ENCODE data around the gene PRPF19. TPM values are rescaled to one million over a fixed set of nuclear protein-coding genes. Genes with fewer than 3 reads are reported as not detected.

The PRPF19 gene
- polyA plus RNA-seq, 1 donor (not counting 4 experiments of a cell fraction or from before 2014, with no cell fraction given): 35.4 TPM

- H3K9me3 ChIP-seq (ENCODE audit: control insufficient read depth, low read depth, low read length): no peaks in the 10 kb centered on the region
- H3K79me2 ChIP-seq (ENCODE audit: control insufficient read depth, insufficient read depth, low read length): no peaks in the 10 kb centered on the region
- no peak overlapping the region for H3K9ac ChIP-seq (ENCODE audit: control insufficient read depth, extremely low read depth, insufficient read depth, low read length)
- FAIRE-seq (no peak), DNase-seq (ENCODE audit: low read depth, low spot score) (no peak)
- no peak overlapping the region for H3K4me3 ChIP-seq (ENCODE audit: control insufficient read depth in 2 of 3, extremely low read depth in 1 of 3, insufficient read depth in 2 of 3, low read depth in 1 of 3, low read length in 3 of 3)
- no peaks in the 10 kb centered on the region for H3K4me1 ChIP-seq (ENCODE audit: control insufficient read depth, extremely low read depth, insufficient read depth, low read length)
- H2AFZ ChIP-seq (ENCODE audit: control insufficient read depth, low read length): no peak overlapping the region
- TF ChIP-seq EZH2 (IDR thresholded peaks at IDR 0.05; ENCODE audit: low read length): no peak
- TF ChIP-seq CTCF (optimal IDR thresholded peaks at IDR 0.05 in 1 of 3, IDR thresholded peaks at IDR 0.05 in 1 of 3, conservative IDR thresholded peaks at IDR 0.05 in 1 of 3; ENCODE audit: extremely low read depth in 1 of 3, insufficient read depth in 2 of 3, low read length in 3 of 3): no peak
- H3K27me3 ChIP-seq (ENCODE audit: control insufficient read depth, extremely low read depth, insufficient read depth, low read length): no peaks in the 10 kb centered on the region
- H3K9me1 ChIP-seq (ENCODE audit: control insufficient read depth, extremely low read depth, insufficient read depth, low read length): no peaks in the 10 kb centered on the region
- dilution Hi-C loops (cut with MboI; ENCODE audit: extremely low pct_ligation_motif_present, low sequenced_read_pairs): no loop called here
- no peaks in the 10 kb centered on the region for H3K36me3 ChIP-seq (ENCODE audit: control insufficient read depth in 2 of 2, extremely low read depth in 1 of 2, insufficient read depth in 2 of 2, low read length in 2 of 2)
- H4K20me1 ChIP-seq (ENCODE audit: control insufficient read depth, extremely low read depth, insufficient read depth, low read length): no peaks in the 10 kb centered on the region
- H3K27ac ChIP-seq (ENCODE audit: control insufficient read depth, insufficient read depth, low read length): no peak overlapping the region
- H3K4me2 ChIP-seq (ENCODE audit: control insufficient read depth, extremely low read depth, insufficient read depth, low read depth, low read length): no peak overlapping the region
Measured at GRCh38 chr11:60870733-60871377, 35.5 kb downstream of the PRPF19 start.

- dilution Hi-C loops (cut with MboI; ENCODE audit: extremely low pct_ligation_motif_present, low sequenced_read_pairs): no loop called here
- Histone ChIP-seq H3K9me3 (ENCODE audit: control insufficient read depth, low read depth, low read length) (no peaks in the 10 kb centered on the region), H3K9ac (ENCODE audit: control insufficient read depth, extremely low read depth, insufficient read depth, low read length) (no peak overlapping the region), H3K27me3 (ENCODE audit: control insufficient read depth, extremely low read depth, insufficient read depth, low read length) (no peaks in the 10 kb centered on the region), H3K4me3 (ENCODE audit: control insufficient read depth in 2 of 3, extremely low read depth in 1 of 3, insufficient read depth in 2 of 3, low read depth in 1 of 3, low read length in 3 of 3) (no peak overlapping the region), H4K20me1 (ENCODE audit: control insufficient read depth, extremely low read depth, insufficient read depth, low read length) (no peaks in the 10 kb centered on the region), H2AFZ (ENCODE audit: control insufficient read depth, low read length) (no peak overlapping the region), H3K4me2 (ENCODE audit: control insufficient read depth, extremely low read depth, insufficient read depth, low read depth, low read length) (no peak overlapping the region), H3K4me1 (ENCODE audit: control insufficient read depth, extremely low read depth, insufficient read depth, low read length) (no peaks in the 10 kb centered on the region), H3K27ac (ENCODE audit: control insufficient read depth, insufficient read depth, low read length) (no peak overlapping the region), H3K36me3 (ENCODE audit: control insufficient read depth in 2 of 2, extremely low read depth in 1 of 2, insufficient read depth in 2 of 2, low read length in 2 of 2) (no peaks in the 10 kb centered on the region), H3K79me2 (ENCODE audit: control insufficient read depth, insufficient read depth, low read length) (no peaks in the 10 kb centered on the region), H3K9me1 (ENCODE audit: control insufficient read depth, extremely low read depth, insufficient read depth, low read length) (no peaks in the 10 kb centered on the region)
- TF ChIP-seq CTCF (optimal IDR thresholded peaks at IDR 0.05 in 1 of 3, IDR thresholded peaks at IDR 0.05 in 1 of 3, conservative IDR thresholded peaks at IDR 0.05 in 1 of 3; ENCODE audit: extremely low read depth in 1 of 3, insufficient read depth in 2 of 3, low read length in 3 of 3) (no peak), EZH2 (IDR thresholded peaks at IDR 0.05; ENCODE audit: low read length) (no peak)
- FAIRE-seq (no peak), DNase-seq (ENCODE audit: low read depth, low spot score) (no peak)
Measured at GRCh38 chr11:60870276-60870675, 36.1 kb downstream of the PRPF19 start.
